Subcutaneous adipose tissue (tissue), 4 donors: ENCODE data around the gene EGFL8. TPM values are rescaled to one million over a fixed set of nuclear protein-coding genes. Genes with fewer than 3 reads are reported as not detected.

Experiments used
- total RNA-seq, 4 donors: library from RNA; depleted of rRNA; stranded (reverse); fragments of >200 nt; gene quantifications; one replicate each; pipeline ENCODE4 v1.1.0, GENCODE V29; 2016
- TF ChIP-seq, protein P1 (sequence below): fragments of 450-650 bp; IDR thresholded peaks from one replicate; pipeline ENCODE4 v1.5.1; 2016; ENCODE audit warnings: low read depth, mild to moderate bottlenecking, control low read depth, antibody characterized with exemption, moderate library complexity

Gene EGFL8
- total RNA-seq: 10 to 100 TPM in 1 of 4 donors, 1 to 10 TPM in 3; 2.3 to 13.0 (median 5.6) TPM

DNA sequence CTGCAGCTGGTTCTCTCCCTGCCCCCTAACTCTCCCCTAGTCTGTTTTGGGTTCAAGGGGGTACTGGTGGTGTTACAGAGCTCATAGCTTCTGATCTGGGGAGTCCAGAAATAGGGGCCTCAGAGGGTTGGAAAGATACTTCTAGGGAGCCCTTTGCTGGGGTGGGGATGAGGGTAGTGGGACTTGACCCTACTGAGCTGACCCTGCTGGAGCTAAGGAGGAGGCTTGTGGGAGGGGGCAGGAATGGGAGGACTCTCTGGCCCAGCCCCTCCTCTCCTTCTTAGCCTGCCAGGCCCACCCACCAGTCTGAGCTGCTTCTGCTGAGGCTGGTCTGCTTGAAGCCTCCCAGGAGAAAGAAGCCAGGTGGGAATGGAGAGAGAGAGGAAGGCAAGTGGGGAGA lies at the start of gene EGFL8:
Gene EGFL8, plus strand, starts transcription at position 301 of the 400 bp plus-strand sequence. CDS start 1,571 bp downstream, outside the sequence.
- TF ChIP-seq, protein P1, sequence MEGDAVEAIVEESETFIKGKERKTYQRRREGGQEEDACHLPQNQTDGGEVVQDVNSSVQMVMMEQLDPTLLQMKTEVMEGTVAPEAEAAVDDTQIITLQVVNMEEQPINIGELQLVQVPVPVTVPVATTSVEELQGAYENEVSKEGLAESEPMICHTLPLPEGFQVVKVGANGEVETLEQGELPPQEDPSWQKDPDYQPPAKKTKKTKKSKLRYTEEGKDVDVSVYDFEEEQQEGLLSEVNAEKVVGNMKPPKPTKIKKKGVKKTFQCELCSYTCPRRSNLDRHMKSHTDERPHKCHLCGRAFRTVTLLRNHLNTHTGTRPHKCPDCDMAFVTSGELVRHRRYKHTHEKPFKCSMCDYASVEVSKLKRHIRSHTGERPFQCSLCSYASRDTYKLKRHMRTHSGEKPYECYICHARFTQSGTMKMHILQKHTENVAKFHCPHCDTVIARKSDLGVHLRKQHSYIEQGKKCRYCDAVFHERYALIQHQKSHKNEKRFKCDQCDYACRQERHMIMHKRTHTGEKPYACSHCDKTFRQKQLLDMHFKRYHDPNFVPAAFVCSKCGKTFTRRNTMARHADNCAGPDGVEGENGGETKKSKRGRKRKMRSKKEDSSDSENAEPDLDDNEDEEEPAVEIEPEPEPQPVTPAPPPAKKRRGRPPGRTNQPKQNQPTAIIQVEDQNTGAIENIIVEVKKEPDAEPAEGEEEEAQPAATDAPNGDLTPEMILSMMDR: no peak

DNA sequence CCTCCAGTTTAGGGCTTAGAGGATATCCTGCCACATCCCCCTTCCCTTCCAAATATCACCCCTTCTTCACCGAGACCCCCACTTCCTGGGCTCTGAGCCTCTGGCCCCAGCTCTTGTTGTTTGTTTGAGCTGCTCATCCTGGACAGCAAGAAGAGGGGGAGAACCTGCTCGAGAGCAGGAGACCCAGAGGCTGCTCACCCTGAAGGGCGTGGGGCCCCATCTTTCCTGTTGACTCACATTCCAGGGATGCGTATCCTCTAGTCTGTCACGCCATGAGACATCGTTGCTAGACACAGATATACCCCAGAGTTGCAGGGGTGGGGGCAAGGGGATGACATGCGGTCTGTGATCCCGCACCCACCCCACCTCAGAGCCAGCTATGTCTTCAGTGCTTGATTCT lies 49.6 kb upstream of the EGFL8 start:
- TF ChIP-seq, protein P1: no peak

DNA sequence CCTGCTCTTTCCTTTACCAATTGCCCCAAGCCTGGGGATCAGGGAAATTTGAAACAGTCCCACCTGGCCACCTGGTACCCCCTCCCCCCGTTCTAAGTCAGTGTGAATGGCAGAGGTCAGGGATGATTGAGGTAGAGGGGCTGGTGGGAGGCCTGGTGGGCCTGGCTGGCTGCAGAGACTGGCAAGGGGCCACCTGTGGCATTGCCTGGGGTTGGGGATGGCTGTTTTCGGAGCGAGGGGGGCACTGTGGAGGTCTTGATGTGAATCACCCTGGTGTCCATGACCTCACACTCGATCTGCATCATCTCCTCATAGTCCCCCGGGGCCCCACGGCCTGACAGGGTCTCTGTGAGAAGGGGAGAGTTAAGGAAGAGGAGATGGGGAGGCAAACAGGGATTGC lies 48.8 kb upstream of the EGFL8 start:
- TF ChIP-seq, protein P1: no peak

DNA sequence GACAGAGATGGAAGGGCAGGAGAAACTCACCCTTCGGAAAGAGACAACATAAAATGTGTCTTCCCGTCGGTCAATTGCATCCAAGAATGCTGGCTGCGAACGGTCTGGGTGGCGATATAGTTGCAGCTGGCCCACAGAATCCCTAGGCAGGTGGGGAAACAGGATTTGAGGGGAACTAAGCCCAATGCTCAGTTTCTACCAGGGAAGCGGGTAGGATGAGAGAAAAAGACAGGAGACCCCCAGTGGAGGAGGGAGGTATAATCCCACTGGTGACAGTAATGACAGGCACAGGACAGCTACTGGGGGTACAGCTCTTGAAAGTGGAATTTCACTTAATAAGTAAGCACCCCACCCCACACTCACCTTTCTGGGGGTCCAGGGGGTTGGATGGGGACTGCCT lies 47.7 kb upstream of the EGFL8 start:
- TF ChIP-seq, protein P1: no peak

DNA sequence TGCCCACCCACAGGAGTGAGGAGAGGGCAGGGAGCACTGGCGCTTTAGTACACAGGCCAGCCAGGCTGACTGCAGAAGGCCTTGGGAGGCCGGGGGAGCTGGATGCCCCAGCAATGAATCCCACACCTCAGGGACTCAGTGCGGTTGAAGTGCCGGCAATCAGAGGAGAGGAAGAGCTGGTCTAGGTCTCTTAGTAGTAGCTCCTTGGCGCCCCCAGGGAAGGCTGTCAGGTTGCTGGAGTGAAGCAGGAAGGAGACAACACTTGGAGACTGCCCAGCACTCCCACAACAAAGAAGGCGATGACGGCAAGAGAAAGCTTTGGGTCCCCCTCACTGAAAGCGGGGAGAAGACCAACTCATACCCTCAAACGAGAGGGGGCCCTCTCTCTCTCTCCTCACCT lies 46.9 kb upstream of the EGFL8 start:
- TF ChIP-seq, protein P1: no peak

DNA sequence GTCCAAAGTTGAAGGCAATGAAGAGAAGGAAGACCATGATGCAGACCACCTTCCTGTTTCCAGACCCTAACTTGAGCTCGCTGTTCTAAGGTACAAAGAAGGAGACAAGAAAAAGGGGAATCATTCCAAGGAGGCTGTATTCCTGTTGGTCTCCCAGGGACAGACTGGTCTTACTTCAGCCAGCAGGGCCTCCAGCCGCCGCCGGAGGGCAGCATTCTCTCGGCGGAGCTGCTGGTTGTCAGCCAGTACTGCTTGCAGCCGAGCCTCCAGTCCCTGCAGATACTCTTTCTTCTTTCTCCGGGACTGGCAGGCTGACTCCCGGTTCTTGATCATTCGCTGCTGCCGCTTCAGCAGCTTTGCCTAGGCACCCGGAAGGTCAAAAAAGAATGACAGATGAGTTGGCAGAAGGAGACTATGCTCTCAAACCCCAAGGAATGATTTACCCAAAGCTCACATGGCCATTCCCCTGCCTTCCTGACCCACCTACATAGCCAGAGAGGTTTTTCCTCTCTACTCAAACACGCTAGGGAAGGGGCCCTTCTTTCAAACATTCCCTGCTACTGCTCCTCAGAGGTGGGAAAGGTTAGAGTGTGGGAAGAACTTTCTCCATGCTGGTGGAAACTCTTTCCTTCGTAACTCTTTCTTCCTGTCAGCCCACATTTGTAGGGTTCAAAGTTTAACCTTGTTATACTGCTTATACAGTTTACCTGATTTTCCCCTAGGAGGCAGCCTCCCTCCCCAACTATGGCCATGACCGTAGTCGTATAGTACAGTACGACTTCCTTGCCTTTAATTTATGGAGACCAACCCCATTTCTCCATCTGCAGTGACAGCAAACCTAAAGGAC lies 45.4 kb upstream of the EGFL8 start:
- TF ChIP-seq, protein P1: no peak

DNA sequence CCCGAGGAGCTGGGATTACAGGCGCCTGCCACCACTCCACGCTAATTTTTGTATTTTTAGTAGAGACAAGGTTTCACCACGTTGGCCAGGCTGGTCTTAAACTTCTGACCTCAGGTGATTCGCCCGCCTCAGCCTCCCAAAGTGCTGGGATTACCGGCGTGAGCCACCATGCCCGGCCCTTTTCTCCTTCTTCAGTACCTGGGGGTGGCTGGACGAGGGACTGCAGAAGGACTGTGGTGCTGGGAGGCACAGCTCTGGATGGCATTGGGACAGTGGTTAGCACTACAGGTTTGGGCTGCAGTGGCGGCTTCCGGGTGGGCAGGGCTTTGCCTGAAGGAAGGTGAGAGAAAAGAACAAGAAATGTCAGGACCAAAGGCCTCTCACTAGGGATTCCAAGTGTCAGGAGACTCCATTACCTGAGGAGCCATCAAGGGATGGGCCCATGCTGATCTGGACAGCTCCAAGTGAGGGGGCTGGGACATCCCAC lies 43.8 kb upstream of the EGFL8 start:
- TF ChIP-seq, protein P1: no peak
